Endothelial cell (in vitro differentiated cells): ENCODE data around the gene BBS2. TPM values are rescaled to one million over a fixed set of nuclear protein-coding genes. Genes with fewer than 3 reads are reported as not detected.

Experiments used
- DNase-seq: peaks from one replicate; pipeline ENCODE4 v3.0.0; 2021; ENCODE audit warnings: low spot score
- H3K27ac Mint-ChIP-seq: one replicate; pipeline ENCODE4 v1.8.0; 2021; ENCODE audit warnings: mixed read lengths, inconsistent platforms; ENCODE audit not compliant: unreplicated experiment
- H3K27me3 Mint-ChIP-seq: one replicate; pipeline ENCODE4 v1.8.0; 2021; ENCODE audit warnings: mild to moderate bottlenecking, moderate library complexity, mixed read lengths, inconsistent platforms; ENCODE audit not compliant: unreplicated experiment
- H3K36me3 Mint-ChIP-seq: one replicate; pipeline ENCODE4 v1.8.0; 2021; ENCODE audit warnings: mild to moderate bottlenecking, low read depth, mixed read lengths, inconsistent platforms; ENCODE audit not compliant: unreplicated experiment
- H3K4me1 Mint-ChIP-seq: one replicate; pipeline ENCODE4 v1.8.0; 2021; ENCODE audit warnings: mild to moderate bottlenecking, mixed read lengths, inconsistent platforms; ENCODE audit not compliant: unreplicated experiment
- H3K4me3 Mint-ChIP-seq: one replicate; pipeline ENCODE4 v1.8.0; 2021; ENCODE audit warnings: mild to moderate bottlenecking, mixed read lengths, inconsistent platforms; ENCODE audit not compliant: unreplicated experiment
- H3K9me3 Mint-ChIP-seq: one replicate; pipeline ENCODE4 v1.8.0; 2021; ENCODE audit warnings: mixed read lengths, inconsistent platforms; ENCODE audit not compliant: unreplicated experiment
- CTCF ChIP-seq: fragments of 200-600 bp; sonication (generic); IDR thresholded peaks from one replicate; pipeline ENCODE4 v1.5.0; 2021; ENCODE audit warnings: antibody characterized with exemption; ENCODE audit not compliant: unreplicated experiment
- total RNA-seq: library from RNA; stranded (reverse); fragmentation: NEBNext Ultra II Directional; extraction: Animal tissue kit (Norgen Biotek cat#: 25700); gene quantifications from one replicate; pipeline ENCODE4 v1.2.1, GENCODE V29; 2021; ENCODE audit not compliant: unreplicated experiment

Gene BBS2
- total RNA-seq, 1 donor from 2014 or later, result 37.5 TPM

DNA sequence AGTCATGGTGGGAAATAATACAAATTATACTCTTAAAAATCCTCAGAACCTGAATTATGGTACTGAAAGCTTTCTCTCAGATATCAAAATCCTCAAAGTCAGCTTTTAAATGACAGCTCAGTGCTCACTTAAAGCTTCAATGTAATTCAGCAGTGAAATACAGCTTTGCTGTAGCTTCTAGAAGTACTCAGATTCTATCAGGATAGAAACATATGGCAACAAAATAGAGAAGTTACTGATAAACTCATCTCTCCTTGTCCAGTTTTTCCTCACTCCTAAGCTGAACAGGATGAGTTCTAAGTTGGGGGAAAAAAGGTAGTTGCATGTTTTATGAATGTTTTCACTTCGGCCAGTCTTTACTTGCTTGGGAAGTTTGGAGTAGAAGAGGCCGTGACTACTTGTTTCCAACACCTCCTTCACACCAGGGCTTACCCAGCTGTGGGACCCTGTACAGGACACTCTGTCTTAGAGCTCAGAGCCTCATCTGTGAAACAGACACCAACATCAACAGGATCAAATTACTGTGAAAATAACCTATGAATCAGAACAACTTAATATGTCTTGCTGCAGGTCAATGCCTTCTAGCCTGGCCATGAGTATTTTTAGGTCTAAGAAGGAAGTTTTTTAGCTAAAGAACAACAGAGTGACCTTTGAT is 38.2 kb downstream of the BBS2 start:
- no peak overlapping the region for H3K4me3 Mint-ChIP-seq
- H3K4me1 Mint-ChIP-seq, result no peaks in the 10 kb centered on the region
- TF ChIP-seq CTCF, result no peak
- peaks cover 11% of the 10 kb centered on the region for H3K36me3 Mint-ChIP-seq
- peaks cover 1% of the 10 kb centered on the region for H3K27me3 Mint-ChIP-seq
- H3K9me3 Mint-ChIP-seq, result no peaks in the 10 kb centered on the region
- no peak for DNase-seq
- no peak overlapping the region for H3K27ac Mint-ChIP-seq

GRCh38 chr16:56480776-56481467 is 38.9 kb downstream of the BBS2 start:
- no peaks in the 10 kb centered on the region for H3K4me1 Mint-ChIP-seq
- TF ChIP-seq CTCF, result no peak
- H3K27me3 Mint-ChIP-seq, result peaks cover 1% of the 10 kb centered on the region
- no peak for DNase-seq
- H3K27ac Mint-ChIP-seq, result no peak overlapping the region
- peaks cover 15% of the 10 kb centered on the region for H3K36me3 Mint-ChIP-seq
- H3K4me3 Mint-ChIP-seq, result no peak overlapping the region
- H3K9me3 Mint-ChIP-seq, result no peaks in the 10 kb centered on the region

DNA sequence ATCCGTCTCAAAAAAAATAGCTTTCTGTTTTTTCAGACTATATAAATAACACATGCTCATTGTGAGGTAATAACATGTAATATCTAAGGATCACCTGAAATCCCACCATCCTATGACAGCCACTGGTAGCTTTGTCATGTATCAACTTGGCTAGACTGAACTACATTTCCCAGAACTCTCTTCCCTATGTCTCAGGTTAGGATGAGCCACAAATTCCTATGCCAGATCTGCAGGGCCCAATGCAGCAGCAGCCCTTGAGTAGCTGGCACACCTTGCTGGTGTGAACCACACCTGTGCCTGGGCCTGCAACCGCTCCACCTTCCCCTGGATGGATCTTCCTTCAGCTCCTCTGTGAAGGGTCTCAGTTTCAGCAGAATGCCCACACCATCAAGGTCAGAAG is 40.4 kb downstream of the BBS2 start:
- H3K4me3 Mint-ChIP-seq, result no peak overlapping the region
- no peak for DNase-seq
- no peaks in the 10 kb centered on the region for H3K4me1 Mint-ChIP-seq
- H3K27ac Mint-ChIP-seq, result no peak overlapping the region
- TF ChIP-seq CTCF, result no peak
- H3K9me3 Mint-ChIP-seq, result no peaks in the 10 kb centered on the region
- peaks cover 1% of the 10 kb centered on the region for H3K27me3 Mint-ChIP-seq
- H3K36me3 Mint-ChIP-seq, result peaks cover 20% of the 10 kb centered on the region

DNA sequence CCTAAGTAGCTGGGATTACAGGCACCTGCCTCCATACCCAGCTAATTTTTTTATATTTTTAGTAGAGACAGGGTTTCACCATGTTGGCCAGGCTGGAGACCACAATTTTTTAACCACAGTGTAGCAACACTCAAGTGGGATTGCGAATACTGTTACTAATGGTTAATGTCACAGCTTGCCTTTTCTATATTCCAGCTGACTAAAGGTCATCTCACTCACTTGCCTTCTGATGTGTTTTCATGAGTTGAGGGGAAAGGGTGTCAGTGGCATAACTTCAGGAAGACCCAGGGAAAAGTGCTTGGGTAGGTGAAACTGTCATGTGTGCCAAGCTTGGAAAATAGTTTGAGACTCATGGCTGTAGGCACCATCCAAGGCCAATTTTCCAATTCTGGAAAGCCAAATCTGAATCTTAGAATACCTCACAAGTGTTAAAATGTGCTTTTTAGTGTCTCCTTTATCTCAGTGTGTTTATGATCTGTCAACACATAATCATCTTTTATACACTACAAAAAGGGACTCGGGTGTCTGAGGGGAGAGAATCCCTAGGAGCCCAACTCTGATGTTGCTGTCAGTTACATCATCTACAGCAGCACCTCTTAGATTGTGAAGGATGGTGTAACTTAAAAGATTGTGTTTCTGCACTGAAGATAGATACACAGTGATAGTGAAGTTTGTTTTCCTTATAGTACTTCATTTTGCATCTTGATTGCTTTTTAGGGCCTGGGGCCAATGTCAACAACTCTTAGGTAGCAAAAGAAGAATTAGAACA is 41.4 kb downstream of the BBS2 start:
- peaks cover 20% of the 10 kb centered on the region for H3K36me3 Mint-ChIP-seq
- H3K27me3 Mint-ChIP-seq, result peaks cover 1% of the 10 kb centered on the region
- no peak for TF ChIP-seq CTCF
- no peak for DNase-seq
- H3K9me3 Mint-ChIP-seq, result no peaks in the 10 kb centered on the region
- no peak overlapping the region for H3K27ac Mint-ChIP-seq
- no peaks in the 10 kb centered on the region for H3K4me1 Mint-ChIP-seq
- H3K4me3 Mint-ChIP-seq, result no peak overlapping the region
